A549 (cell line): Measurements from ENCODE around the gene ACE.

Experiments
- MAFK ChIP-seq: fragments of 450-650 bp; IDR thresholded peaks from 2 replicates; pipeline ENCODE4 v1.6.1; 2014; ENCODE audit not compliant: partially characterized antibody
- MYC ChIP-seq: IDR thresholded peaks from 2 replicates; pipeline ENCODE4 v1.6.1; 2012; ENCODE audit warnings: mild to moderate bottlenecking, inconsistent platforms, low read length, improper control_type of control experiment, borderline replicate concordance
- POLR2A ChIP-seq: IDR thresholded peaks from 2 replicates; pipeline ENCODE4 v1.6.1; 2012; ENCODE audit warnings: mild to moderate bottlenecking, low read length
- RFX5 ChIP-seq: fragments of 450-650 bp; IDR thresholded peaks from 2 replicates; pipeline ENCODE4 v1.7.1; 2014; ENCODE audit warnings: antibody characterized with exemption, mild to moderate bottlenecking, moderate library complexity
- TF ChIP-seq, protein P1 (sequence below): fragments of >200 bp; sonication (Bioruptor Twin); formaldehyde crosslinking; IDR thresholded peaks from 3 replicates; pipeline ENCODE4 v1.5.1; 2016
- TF ChIP-seq, protein P2 (sequence below): fragments of 200-600 bp; sonication (generic); IDR thresholded peaks from 2 replicates; pipeline ENCODE4 v1.6.1; 2016; ENCODE audit warnings: antibody characterized with exemption, mild to moderate bottlenecking, moderate library complexity
- TF ChIP-seq, protein P3 (sequence below): fragments of 450-650 bp; IDR thresholded peaks from 2 replicates; pipeline ENCODE4 v1.6.1; 2014; ENCODE audit warnings: antibody characterized with exemption

DNA sequence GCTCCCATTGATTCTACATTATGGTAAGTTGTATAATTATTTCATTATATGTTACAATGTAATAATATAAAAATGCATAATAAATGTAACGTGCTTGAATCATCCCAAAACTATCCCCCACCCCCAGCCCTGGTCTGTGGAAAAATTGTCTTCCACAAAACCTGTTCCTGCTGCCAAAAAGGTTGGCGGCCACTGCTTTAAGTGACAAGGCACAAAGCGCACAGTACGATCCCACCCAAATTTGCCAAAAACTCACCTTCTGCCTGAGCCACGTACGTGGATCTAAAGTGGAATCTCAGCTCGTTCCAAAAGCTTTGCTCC, 45.3 kb upstream of the ACE start:
- TF ChIP-seq, protein P1, sequence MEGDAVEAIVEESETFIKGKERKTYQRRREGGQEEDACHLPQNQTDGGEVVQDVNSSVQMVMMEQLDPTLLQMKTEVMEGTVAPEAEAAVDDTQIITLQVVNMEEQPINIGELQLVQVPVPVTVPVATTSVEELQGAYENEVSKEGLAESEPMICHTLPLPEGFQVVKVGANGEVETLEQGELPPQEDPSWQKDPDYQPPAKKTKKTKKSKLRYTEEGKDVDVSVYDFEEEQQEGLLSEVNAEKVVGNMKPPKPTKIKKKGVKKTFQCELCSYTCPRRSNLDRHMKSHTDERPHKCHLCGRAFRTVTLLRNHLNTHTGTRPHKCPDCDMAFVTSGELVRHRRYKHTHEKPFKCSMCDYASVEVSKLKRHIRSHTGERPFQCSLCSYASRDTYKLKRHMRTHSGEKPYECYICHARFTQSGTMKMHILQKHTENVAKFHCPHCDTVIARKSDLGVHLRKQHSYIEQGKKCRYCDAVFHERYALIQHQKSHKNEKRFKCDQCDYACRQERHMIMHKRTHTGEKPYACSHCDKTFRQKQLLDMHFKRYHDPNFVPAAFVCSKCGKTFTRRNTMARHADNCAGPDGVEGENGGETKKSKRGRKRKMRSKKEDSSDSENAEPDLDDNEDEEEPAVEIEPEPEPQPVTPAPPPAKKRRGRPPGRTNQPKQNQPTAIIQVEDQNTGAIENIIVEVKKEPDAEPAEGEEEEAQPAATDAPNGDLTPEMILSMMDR, result no peak
- TF ChIP-seq, protein P2, sequence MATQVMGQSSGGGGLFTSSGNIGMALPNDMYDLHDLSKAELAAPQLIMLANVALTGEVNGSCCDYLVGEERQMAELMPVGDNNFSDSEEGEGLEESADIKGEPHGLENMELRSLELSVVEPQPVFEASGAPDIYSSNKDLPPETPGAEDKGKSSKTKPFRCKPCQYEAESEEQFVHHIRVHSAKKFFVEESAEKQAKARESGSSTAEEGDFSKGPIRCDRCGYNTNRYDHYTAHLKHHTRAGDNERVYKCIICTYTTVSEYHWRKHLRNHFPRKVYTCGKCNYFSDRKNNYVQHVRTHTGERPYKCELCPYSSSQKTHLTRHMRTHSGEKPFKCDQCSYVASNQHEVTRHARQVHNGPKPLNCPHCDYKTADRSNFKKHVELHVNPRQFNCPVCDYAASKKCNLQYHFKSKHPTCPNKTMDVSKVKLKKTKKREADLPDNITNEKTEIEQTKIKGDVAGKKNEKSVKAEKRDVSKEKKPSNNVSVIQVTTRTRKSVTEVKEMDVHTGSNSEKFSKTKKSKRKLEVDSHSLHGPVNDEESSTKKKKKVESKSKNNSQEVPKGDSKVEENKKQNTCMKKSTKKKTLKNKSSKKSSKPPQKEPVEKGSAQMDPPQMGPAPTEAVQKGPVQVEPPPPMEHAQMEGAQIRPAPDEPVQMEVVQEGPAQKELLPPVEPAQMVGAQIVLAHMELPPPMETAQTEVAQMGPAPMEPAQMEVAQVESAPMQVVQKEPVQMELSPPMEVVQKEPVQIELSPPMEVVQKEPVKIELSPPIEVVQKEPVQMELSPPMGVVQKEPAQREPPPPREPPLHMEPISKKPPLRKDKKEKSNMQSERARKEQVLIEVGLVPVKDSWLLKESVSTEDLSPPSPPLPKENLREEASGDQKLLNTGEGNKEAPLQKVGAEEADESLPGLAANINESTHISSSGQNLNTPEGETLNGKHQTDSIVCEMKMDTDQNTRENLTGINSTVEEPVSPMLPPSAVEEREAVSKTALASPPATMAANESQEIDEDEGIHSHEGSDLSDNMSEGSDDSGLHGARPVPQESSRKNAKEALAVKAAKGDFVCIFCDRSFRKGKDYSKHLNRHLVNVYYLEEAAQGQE, result no peak
- TF ChIP-seq POLR2A, result no peak
- no peak for TF ChIP-seq RFX5
- no peak for TF ChIP-seq MYC
- TF ChIP-seq, protein P3, sequence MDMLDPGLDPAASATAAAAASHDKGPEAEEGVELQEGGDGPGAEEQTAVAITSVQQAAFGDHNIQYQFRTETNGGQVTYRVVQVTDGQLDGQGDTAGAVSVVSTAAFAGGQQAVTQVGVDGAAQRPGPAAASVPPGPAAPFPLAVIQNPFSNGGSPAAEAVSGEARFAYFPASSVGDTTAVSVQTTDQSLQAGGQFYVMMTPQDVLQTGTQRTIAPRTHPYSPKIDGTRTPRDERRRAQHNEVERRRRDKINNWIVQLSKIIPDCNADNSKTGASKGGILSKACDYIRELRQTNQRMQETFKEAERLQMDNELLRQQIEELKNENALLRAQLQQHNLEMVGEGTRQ, result no peak
- no peak for TF ChIP-seq MAFK
